SK-N-SH (cell line): ENCODE measurements around the gene PPM1L. TPM values are rescaled to one million over a fixed set of nuclear protein-coding genes. Genes with fewer than 3 reads are reported as not detected.

Experiments
- CTCF ChIA-PET: fragments of 300-600, 350-600 bp; formaldehyde crosslinking; extraction: SDS; loops from one replicate; lab custom pipeline; 2021; lab: Yijun Ruan, JAX
- POLR2A ChIA-PET: fragments of 350-600 bp; sonication (Branson Sonifier 250); formaldehyde crosslinking; extraction: SDS; loops from one replicate; lab custom pipeline; 2020; ENCODE audit warnings: antibody characterized with exemption, inconsistent platforms; lab: Yijun Ruan, JAX
- DNase-seq: peaks from one replicate; pipeline ENCODE4 v3.0.0; 2012
- H2AFZ ChIP-seq: fragments of 200-600 bp; sonication (generic); 2 replicates; pipeline ENCODE4 v1.8.1; 2016; ENCODE audit warnings: antibody characterized with exemption, mild to moderate bottlenecking, low read depth
- H3F3A ChIP-seq: fragments of 200-600 bp; sonication (generic); replicated peaks from 2 replicates; pipeline ENCODE3; 2016; ENCODE audit warnings: antibody characterized with exemption, mild to moderate bottlenecking; ENCODE audit not compliant: insufficient read depth
- H3K27ac ChIP-seq, 2 experiments: fragments of 200-500 bp in 1 of 2; fragments of 200-600 bp in 1 of 2; sonication (Bioruptor generic) in 1 of 2; sonication (generic), shearing (Covaris generic) in 1 of 2; 2 replicates each; pipeline versions ENCODE4 v1.5.1 to v1.6.1; 2014 to 2016; ENCODE audit warnings: low read depth in 2 of 2, inconsistent platforms in 1 of 2, low read length in 1 of 2, mild to moderate bottlenecking in 1 of 2, mixed read lengths in 1 of 2
- H3K27me3 ChIP-seq: fragments of 200-600 bp; sonication (generic), shearing (Covaris generic); 2 replicates; pipeline ENCODE4 v1.6.1; 2016; ENCODE audit warnings: mixed run types; ENCODE audit not compliant: insufficient read depth
- H3K36me3 ChIP-seq, 2 experiments: fragments of 200-500 bp in 1 of 2; fragments of 200-600 bp in 1 of 2; sonication (Bioruptor generic) in 1 of 2; sonication (generic) in 1 of 2; replicated peaks in 1 of 2; 2 replicates each; pipeline versions ENCODE3 to v1.5.1; 2014 to 2016; ENCODE audit warnings: low read length in 1 of 2, mild to moderate bottlenecking in 1 of 2; ENCODE audit not compliant: insufficient read depth in 2 of 2, control insufficient read depth in 1 of 2
- H3K4me1 ChIP-seq, 2 experiments: fragments of 200-500 bp in 1 of 2; fragments of 200-600 bp in 1 of 2; sonication (Bioruptor generic) in 1 of 2; sonication (generic), shearing (Covaris generic) in 1 of 2; 2 replicates each; pipeline versions ENCODE4 v1.5.1 to v1.6.1; 2014 to 2016; ENCODE audit warnings: low read depth in 1 of 2, low read length in 1 of 2, mixed run types in 1 of 2; ENCODE audit not compliant: insufficient read depth in 2 of 2, control insufficient read depth in 1 of 2
- H3K4me2 ChIP-seq: fragments of 200-600 bp; sonication (generic), shearing (Covaris generic); 2 replicates; pipeline ENCODE4 v1.6.1; 2017; ENCODE audit warnings: mixed run types
- H3K4me3 ChIP-seq, 2 experiments: fragments of 200-500 bp in 1 of 2; fragments of 200-600 bp in 1 of 2; sonication (Bioruptor generic) in 1 of 2; sonication (generic), shearing (Covaris generic) in 1 of 2; 2 replicates each; pipeline versions ENCODE4 v1.5.1 to v1.8.1; 2014 to 2016; ENCODE audit warnings: low read depth in 2 of 2, inconsistent platforms in 1 of 2, low read length in 1 of 2, mild to moderate bottlenecking in 1 of 2, mixed read lengths in 1 of 2, moderate library complexity in 1 of 2
- H3K79me2 ChIP-seq: fragments of 200-600 bp; sonication (generic); 2 replicates; pipeline ENCODE4 v1.8.1; 2017; ENCODE audit warnings: mild to moderate bottlenecking; ENCODE audit not compliant: insufficient read depth
- H3K9ac ChIP-seq: fragments of 200-600 bp; sonication (generic); 2 replicates; pipeline ENCODE4 v1.6.1; 2017; ENCODE audit warnings: mixed run types
- H3K9me2 ChIP-seq: fragments of 200-600 bp; sonication (generic); 2 replicates; pipeline ENCODE4 v1.6.1; 2017; ENCODE audit warnings: mixed run types
- H3K9me3 ChIP-seq: fragments of 200-600 bp; sonication (generic); 2 replicates; pipeline ENCODE4 v1.6.1; 2017; ENCODE audit warnings: mixed run types, mild to moderate bottlenecking, moderate library complexity
- H4K20me1 ChIP-seq: fragments of 200-600 bp; sonication (generic); 2 replicates; pipeline ENCODE4 v1.6.1; 2017; ENCODE audit warnings: mild to moderate bottlenecking, mixed run types; ENCODE audit not compliant: insufficient read depth
- CHD2 ChIP-seq: fragments of 150-350 bp; IDR thresholded peaks from 2 replicates; pipeline ENCODE4 v1.6.1; 2018; ENCODE audit warnings: low read length; ENCODE audit not compliant: partially characterized antibody
- EP300 ChIP-seq, 2 experiments: IDR thresholded peaks; 2 replicates each; pipeline versions ENCODE4 v1.4.0 to v1.6.1; 2012; ENCODE audit warnings: borderline replicate concordance in 1 of 2, low read depth in 1 of 2, low read length in 1 of 2
- EZH2phosphoT487 ChIP-seq: fragments of 200-600 bp; sonication (generic); IDR thresholded peaks from 2 replicates; pipeline ENCODE4 v1.6.1; 2017; ENCODE audit warnings: low read depth, mixed run types, mild to moderate bottlenecking, antibody characterized with exemption, moderate library complexity, borderline replicate concordance
- FOSL2 ChIP-seq: IDR thresholded peaks from 2 replicates; pipeline ENCODE4 v1.4.0; 2012; ENCODE audit warnings: low read depth, mild to moderate bottlenecking, moderate library complexity, borderline replicate concordance
- FOXJ3 ChIP-seq: sonication (generic); formaldehyde crosslinking; IDR thresholded peaks from 2 replicates; pipeline ENCODE4 v1.5.1; 2020; ENCODE audit warnings: mild to moderate bottlenecking, missing genetic modification reagents
- FOXM1 ChIP-seq: IDR thresholded peaks from 2 replicates; pipeline ENCODE4 v1.4.0; 2012; ENCODE audit warnings: low read depth, mild to moderate bottlenecking
- IRF3 ChIP-seq: fragments of 150-350 bp; IDR thresholded peaks from 2 replicates; pipeline ENCODE4 v1.6.1; 2016; ENCODE audit warnings: mild to moderate bottlenecking, low read depth, low read length
- RAD21 ChIP-seq: IDR thresholded peaks from 2 replicates; pipeline ENCODE4 v1.6.1; 2012; ENCODE audit warnings: mild to moderate bottlenecking, low read length
- RCOR1 ChIP-seq: fragments of 150-350 bp; IDR thresholded peaks from 2 replicates; pipeline ENCODE4 v1.6.1; 2017; ENCODE audit warnings: antibody characterized with exemption, low read length
- REST ChIP-seq: IDR thresholded peaks from 2 replicates; pipeline ENCODE4 v1.6.1; 2012; ENCODE audit warnings: mild to moderate bottlenecking, low read depth, low read length, moderate library complexity
- RFX5 ChIP-seq: IDR thresholded peaks from 2 replicates; pipeline ENCODE4 v1.6.1; 2012; ENCODE audit warnings: mild to moderate bottlenecking, improper control_type of control experiment, low read length
- RXRA ChIP-seq: IDR thresholded peaks from 2 replicates; pipeline ENCODE4 v1.4.0; 2012; ENCODE audit warnings: low read depth, mild to moderate bottlenecking, borderline replicate concordance
- SIN3A ChIP-seq: IDR thresholded peaks from 2 replicates; pipeline ENCODE4 v1.6.1; 2012; ENCODE audit warnings: low read depth, mild to moderate bottlenecking, low read length, moderate library complexity, borderline replicate concordance
- TAF1 ChIP-seq: IDR thresholded peaks from 2 replicates; pipeline ENCODE4 v1.6.1; 2012; ENCODE audit warnings: low read depth, mild to moderate bottlenecking, low read length, moderate library complexity, borderline replicate concordance
- TCF12 ChIP-seq: IDR thresholded peaks from 2 replicates; pipeline ENCODE4 v1.4.0; 2012
- TEAD4 ChIP-seq: IDR thresholded peaks from 2 replicates; pipeline ENCODE4 v1.4.0; 2012; ENCODE audit warnings: mild to moderate bottlenecking, borderline replicate concordance; ENCODE audit not compliant: insufficient read depth
- ZBTB33 ChIP-seq: IDR thresholded peaks from 2 replicates; pipeline ENCODE4 v1.4.0; 2012; ENCODE audit warnings: low read depth, borderline replicate concordance
- WGBS: methylation state at CpG from one replicate; pipeline ENCODE4 v1.1.6; 2017; ENCODE audit warnings: low lambda C conversion rate; 5-methylcytosine and 5-hydroxymethylcytosine counted together
- polyA plus RNA-seq, 3 experiments: library from polyadenylated mRNA; depleted of rRNA; stranded (reverse); fragments of >200 nt; gene quantifications; 2 replicates each; pipeline ENCODE4 v1.2.3, GENCODE V29; 2012

Gene PPM1L
- polyA plus RNA-seq, 1 of the 3 experiments (the other 2 are of a cell fraction), result 0.16 TPM

GRCh38 chr3:160796813-160797164 lies 40.8 kb downstream of the PPM1L start:
- WGBS, result 9% methylated on average over 1 of the region's 1 CpG
- no peak overlapping the region for H2AFZ ChIP-seq
- H4K20me1 ChIP-seq, result no peaks in the 10 kb centered on the region
- no peaks in the 10 kb centered on the region for H3K9me3 ChIP-seq
- POLR2A ChIA-PET, result no interaction called here
- H3K27me3 ChIP-seq, result no peaks in the 10 kb centered on the region
- CTCF ChIA-PET, result interaction anchor here (1.3 to 1.6 kb wide), 2 partner anchors 14 to 29 kb away, joined by 3 read pairs; no protein-coding TSS in a partner anchor
- H3F3A ChIP-seq, result no peaks in the 10 kb centered on the region
- H3K9me2 ChIP-seq, result no peaks in the 10 kb centered on the region
- H3K27ac ChIP-seq, result no peak overlapping the region
- H3K36me3 ChIP-seq, result no peaks in the 10 kb centered on the region
- TF ChIP-seq FOSL2, result no peak
- TF ChIP-seq EZH2phosphoT487, result no peak
- TF ChIP-seq RFX5, result no peak
- TF ChIP-seq TEAD4, result no peak
- TF ChIP-seq FOXJ3 (CRISPR knock-in tag), result no peak
- no peak for TF ChIP-seq REST
- no peak for TF ChIP-seq RAD21
- no peak for TF ChIP-seq CHD2
- no peak for TF ChIP-seq ZBTB33
- TF ChIP-seq TCF12, result no peak
- TF ChIP-seq IRF3, result no peak
- no peak for TF ChIP-seq RCOR1
- TF ChIP-seq SIN3A, result no peak
- no peak for TF ChIP-seq RXRA
- no peak for TF ChIP-seq EP300 (IDR thresholded peaks at IDR 0.05; ENCODE audit: borderline replicate concordance in 1 of 2, low read depth in 1 of 2, low read length in 1 of 2)
- TF ChIP-seq FOXM1, result no peak
- TF ChIP-seq TAF1, result no peak
- no peak overlapping the region for H3K4me3 ChIP-seq
- no peaks in the 10 kb centered on the region for H3K79me2 ChIP-seq
- DNase-seq, result no peak
- H3K4me2 ChIP-seq, result no peak overlapping the region
- no peak overlapping the region for H3K9ac ChIP-seq
- no peaks in the 10 kb centered on the region; a peak in 1 of 4 replicates for H3K4me1 ChIP-seq
